Endothelial cell (in vitro differentiated cells): ENCODE results near the gene HAL. TPM values are rescaled to one million over a fixed set of nuclear protein-coding genes. Genes with fewer than 3 reads are reported as not detected.

Source experiments
- DNase-seq: peaks from one replicate; pipeline ENCODE4 v3.0.0; 2021; ENCODE audit warnings: low spot score
- H3K27ac Mint-ChIP-seq: one replicate; pipeline ENCODE4 v1.8.0; 2021; ENCODE audit warnings: mixed read lengths, inconsistent platforms; ENCODE audit not compliant: unreplicated experiment
- H3K27me3 Mint-ChIP-seq: one replicate; pipeline ENCODE4 v1.8.0; 2021; ENCODE audit warnings: mild to moderate bottlenecking, moderate library complexity, mixed read lengths, inconsistent platforms; ENCODE audit not compliant: unreplicated experiment
- H3K36me3 Mint-ChIP-seq: one replicate; pipeline ENCODE4 v1.8.0; 2021; ENCODE audit warnings: mild to moderate bottlenecking, low read depth, mixed read lengths, inconsistent platforms; ENCODE audit not compliant: unreplicated experiment
- H3K4me1 Mint-ChIP-seq: one replicate; pipeline ENCODE4 v1.8.0; 2021; ENCODE audit warnings: mild to moderate bottlenecking, mixed read lengths, inconsistent platforms; ENCODE audit not compliant: unreplicated experiment
- H3K4me3 Mint-ChIP-seq: one replicate; pipeline ENCODE4 v1.8.0; 2021; ENCODE audit warnings: mild to moderate bottlenecking, mixed read lengths, inconsistent platforms; ENCODE audit not compliant: unreplicated experiment
- H3K9me3 Mint-ChIP-seq: one replicate; pipeline ENCODE4 v1.8.0; 2021; ENCODE audit warnings: mixed read lengths, inconsistent platforms; ENCODE audit not compliant: unreplicated experiment
- CTCF ChIP-seq: fragments of 200-600 bp; sonication (generic); IDR thresholded peaks from one replicate; pipeline ENCODE4 v1.5.0; 2021; ENCODE audit warnings: antibody characterized with exemption; ENCODE audit not compliant: unreplicated experiment
- total RNA-seq: library from RNA; stranded (reverse); fragmentation: NEBNext Ultra II Directional; extraction: Animal tissue kit (Norgen Biotek cat#: 25700); gene quantifications from one replicate; pipeline ENCODE4 v1.2.1, GENCODE V29; 2021; ENCODE audit not compliant: unreplicated experiment

HAL gene
- total RNA-seq, 1 donor from 2014 or later: 1.1 TPM

GRCh38 chr12:96035283-96036236 is 39.4 kb upstream of the HAL start, which contains the start of gene LTA4H:
Gene LTA4H, minus strand, starts transcription at chr12:96035587. Its CDS starts 68 bp downstream, at chr12:96035519.
- no peak within 1 kb of the TSS for H3K4me3 Mint-ChIP-seq
- no peak for TF ChIP-seq CTCF
- H3K36me3 Mint-ChIP-seq: no peaks in the 10 kb centered on the region
- peaks cover 3% of the 10 kb centered on the region for H3K4me1 Mint-ChIP-seq
- no peaks in the 10 kb centered on the region for H3K27me3 Mint-ChIP-seq
- H3K27ac Mint-ChIP-seq: no peak within 1 kb of the TSS
- no peaks in the 10 kb centered on the region for H3K9me3 Mint-ChIP-seq
- peak; percentile 93 for DNase-seq

GRCh38 chr12:96034621-96035282 is 38.6 kb upstream of the HAL start:
- no peak overlapping the region for H3K27ac Mint-ChIP-seq
- H3K36me3 Mint-ChIP-seq: no peaks in the 10 kb centered on the region
- no peak for TF ChIP-seq CTCF
- no peak overlapping the region for H3K4me3 Mint-ChIP-seq
- peak; percentile 46 for DNase-seq
- H3K27me3 Mint-ChIP-seq: no peaks in the 10 kb centered on the region
- no peaks in the 10 kb centered on the region for H3K9me3 Mint-ChIP-seq
- peaks cover 3% of the 10 kb centered on the region for H3K4me1 Mint-ChIP-seq

- no peak for TF ChIP-seq CTCF
- H3K4me1 Mint-ChIP-seq: peaks cover 3% of the 10 kb centered on the region
- no peaks in the 10 kb centered on the region for H3K36me3 Mint-ChIP-seq
- no peak overlapping the region for H3K27ac Mint-ChIP-seq
- H3K4me3 Mint-ChIP-seq: peak overlapping the region; percentile 32
- no peaks in the 10 kb centered on the region for H3K27me3 Mint-ChIP-seq
- no peaks in the 10 kb centered on the region for H3K9me3 Mint-ChIP-seq
- no peak for DNase-seq
These were observed 37.6 kb upstream of the HAL start for GRCh38 chr12:96033549-96034389.

GRCh38 chr12:96029826-96030225 is 33.7 kb upstream of the HAL start:
- no peak for TF ChIP-seq CTCF
- no peak for DNase-seq
- Mint-ChIP-seq H3K4me3 (no peak overlapping the region), H3K4me1 (peaks cover 3% of the 10 kb centered on the region), H3K9me3 (no peaks in the 10 kb centered on the region), H3K36me3 (peaks cover 10% of the 10 kb centered on the region), H3K27ac (no peak overlapping the region), H3K27me3 (no peaks in the 10 kb centered on the region)
